Activated CD8-positive, alpha-beta memory T cell treated with anti-CD3 and anti-CD28 coated beads for 4 hours (primary cell): Measurements from ENCODE around the gene ASCL3.
"Not testable (repeated sequence)": the region's sequence is repeated elsewhere in the genome, so short reads cannot be mapped to it uniquely, and the experiment has no call there.

Source experiments
- DNase-seq, 2 donors: peaks; one replicate each; pipeline ENCODE4 v3.0.0-alpha.2; 2020; ENCODE audit warnings: low read depth in 2 of 2

The ASCL3 gene, protein sequence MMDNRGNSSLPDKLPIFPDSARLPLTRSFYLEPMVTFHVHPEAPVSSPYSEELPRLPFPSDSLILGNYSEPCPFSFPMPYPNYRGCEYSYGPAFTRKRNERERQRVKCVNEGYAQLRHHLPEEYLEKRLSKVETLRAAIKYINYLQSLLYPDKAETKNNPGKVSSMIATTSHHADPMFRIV

DNA sequence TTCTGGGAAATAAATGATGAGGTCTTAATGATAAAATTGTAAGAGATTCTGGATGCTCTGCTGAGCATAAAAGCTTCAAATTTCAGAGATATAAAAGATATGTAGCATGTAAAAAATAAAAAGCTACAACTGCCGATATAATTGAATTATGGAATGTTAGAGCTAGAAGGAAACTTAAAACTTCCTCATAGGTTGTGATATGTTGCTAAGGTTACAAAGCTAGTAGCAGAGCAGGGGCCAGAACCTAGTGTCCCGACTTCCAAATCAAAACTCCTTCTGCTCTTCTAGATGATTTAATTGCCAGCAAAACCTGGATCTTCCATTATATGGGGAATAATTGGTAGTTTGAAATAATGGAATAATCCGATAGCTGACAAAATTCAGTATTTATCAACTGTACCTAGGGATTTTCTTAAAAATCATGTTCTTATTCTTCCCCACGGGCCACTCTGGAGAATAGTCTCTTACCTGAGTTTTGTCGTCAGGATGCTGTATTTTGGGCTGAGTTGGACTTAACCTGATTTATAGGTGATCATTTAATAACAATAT lies at the start of gene ASCL3:
ASCL3 (minus strand) TSS at position 499 of the 549 bp plus-strand sequence. CDS start 4,855 bp downstream, outside the sequence.
- DNase-seq: no peak

DNA sequence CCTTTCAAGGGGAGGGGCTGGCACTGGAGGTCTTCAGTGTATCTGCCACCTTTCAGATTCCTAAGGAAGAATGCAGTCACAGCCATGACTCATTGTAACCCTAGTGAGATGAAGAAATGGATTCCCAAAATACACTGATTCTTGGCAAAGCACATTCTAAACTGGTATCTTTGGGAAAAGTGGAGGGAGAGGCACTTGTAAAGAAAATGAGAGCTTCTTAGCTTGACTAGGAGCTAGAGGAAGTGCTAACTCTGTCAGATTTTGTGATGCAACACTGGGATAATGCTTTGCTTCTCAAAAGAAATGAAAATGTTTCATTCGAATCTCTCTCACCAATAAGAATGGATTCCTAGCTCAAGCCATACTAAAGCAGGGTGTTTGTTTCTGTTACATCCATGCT lies 46.6 kb upstream of the ASCL3 start:
- no peak for DNase-seq

DNA sequence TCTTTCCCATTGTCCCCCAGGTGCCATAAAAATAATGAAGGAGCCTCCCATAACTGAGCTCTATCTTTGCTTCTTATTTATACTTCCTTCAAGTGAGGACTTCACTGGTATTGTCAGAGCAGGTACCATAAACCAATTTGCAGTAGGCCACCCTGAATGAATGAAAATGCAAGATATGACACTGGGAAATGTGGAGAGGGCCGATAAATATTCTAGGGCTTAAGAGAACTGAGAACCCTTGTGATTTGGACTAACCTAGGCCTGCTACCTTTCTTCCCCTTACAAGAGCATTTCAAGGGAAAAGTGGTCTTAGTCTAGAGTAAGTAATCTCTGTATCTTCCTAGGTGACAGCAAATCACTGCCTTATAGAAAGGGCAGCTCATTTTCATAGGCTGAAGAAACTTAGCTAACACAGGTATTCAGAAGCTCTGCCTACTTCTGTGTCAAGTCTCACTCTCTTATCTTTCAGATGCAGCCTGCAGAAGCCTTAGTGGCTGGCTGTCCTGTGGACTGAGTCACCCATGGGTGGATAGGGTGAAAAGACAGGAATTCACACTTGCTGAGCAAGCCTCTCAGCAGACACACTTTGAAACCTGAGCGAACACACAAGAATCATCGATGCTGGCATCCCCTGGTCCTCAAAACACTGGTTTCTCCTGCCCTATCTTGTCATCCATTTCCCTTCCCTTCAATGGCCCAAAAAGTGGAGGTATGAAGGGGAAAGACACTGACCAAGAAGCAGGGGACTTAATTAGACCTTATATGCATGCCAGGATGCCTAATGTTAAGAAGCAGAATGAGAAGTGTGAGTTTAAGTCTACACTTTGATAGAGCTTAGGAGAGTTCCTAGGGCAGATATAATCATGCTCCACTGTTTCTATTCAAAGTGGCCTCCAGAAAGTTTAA lies 45.8 kb upstream of the ASCL3 start:
- DNase-seq: no peak

DNA sequence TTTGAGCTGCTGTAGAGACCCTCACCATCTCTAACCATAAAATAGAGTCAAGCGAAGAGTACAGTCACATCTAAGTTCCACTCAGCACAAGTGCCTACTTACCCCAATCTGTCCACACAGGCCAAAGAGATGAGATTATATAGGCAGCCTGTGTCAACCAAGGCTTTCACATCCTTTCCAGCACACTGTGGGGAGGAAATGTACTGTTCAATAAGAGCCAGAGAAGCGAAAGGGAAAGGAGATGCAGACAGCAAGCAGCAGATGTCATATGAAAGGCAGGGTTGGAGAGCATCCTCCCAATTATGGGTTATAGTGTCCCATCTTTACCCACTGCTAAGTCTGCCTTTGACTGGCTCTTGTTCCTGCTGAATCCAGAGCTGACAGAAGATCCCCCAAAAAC lies 44.6 kb upstream of the ASCL3 start:
- no peak for DNase-seq

DNA sequence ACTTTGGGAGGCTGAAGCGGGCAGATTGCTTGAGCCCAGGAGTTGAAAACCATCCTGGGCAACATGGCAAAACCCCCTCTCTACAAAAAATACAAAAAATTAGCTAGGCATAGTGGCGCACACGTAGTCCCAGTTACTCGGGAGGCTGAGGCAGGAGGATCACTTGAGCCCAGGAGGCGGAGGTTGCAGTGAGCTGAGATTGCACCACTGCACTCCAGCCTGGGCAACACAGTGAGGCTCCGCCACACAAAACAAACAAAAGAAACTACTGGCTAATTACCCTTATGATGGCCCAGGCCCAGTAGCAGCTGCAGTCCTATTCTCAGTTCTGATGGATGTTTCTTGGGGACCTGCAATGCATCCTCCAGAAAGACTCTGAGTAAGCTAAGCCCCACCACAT lies 44.0 kb upstream of the ASCL3 start:
- not testable (repeated sequence) for DNase-seq

DNA sequence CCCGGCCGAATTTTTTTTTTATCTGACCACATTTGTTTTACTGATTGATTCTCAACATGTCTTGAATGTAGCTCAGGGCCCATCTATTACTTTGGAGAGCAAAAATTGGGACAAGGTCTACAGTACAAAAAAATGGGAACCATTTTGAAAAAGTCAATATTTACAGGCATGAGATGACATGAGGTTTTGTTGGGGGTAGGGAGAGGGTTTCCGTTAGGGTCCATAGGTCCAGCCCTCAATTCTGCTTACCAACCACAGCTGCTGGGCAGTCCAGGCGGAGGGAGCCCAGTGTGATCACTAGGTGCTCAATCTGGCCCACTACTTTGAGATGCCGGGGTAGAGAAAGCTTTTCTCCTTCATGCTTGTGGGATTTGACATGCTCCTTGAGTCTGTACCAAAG lies 42.6 kb upstream of the ASCL3 start:
- no peak for DNase-seq

DNA sequence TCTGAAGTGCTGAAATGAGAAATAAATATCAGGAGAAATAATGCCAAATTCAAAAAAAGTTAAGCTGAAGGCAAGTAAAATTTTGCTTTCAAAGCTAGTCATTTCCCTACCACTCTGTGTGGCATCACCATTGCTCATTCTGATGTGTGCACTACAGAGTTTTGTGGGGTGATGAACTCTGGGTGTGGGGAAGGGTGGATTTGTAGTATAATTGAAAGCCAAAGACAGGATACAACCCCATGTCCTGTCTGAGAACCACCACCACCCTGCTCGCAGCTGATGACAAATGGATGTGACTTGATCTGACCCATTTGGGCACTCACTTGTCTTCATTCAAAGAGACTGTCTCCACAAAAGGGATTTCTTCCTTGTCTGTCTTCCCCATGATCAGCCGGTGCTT lies 40.7 kb upstream of the ASCL3 start:
- no peak for DNase-seq

DNA sequence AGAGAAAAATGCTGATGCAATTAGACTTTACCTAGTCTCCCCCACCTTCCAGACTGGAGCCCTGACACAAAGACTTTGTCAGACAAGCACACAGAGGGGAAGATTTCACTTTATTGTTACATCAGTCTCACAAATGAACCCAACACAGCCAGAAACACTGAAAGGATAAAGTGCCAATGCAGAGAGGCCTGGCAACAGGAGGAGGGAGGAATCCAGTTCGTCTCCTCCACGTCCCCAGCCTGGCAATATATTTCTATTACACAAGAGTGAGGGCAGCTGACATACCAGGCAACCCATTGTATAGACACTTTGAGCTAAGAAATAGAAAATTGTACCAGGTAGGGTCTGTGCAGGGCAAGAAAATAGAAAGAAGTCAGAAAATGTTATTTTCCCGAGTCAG lies 37.7 kb upstream of the ASCL3 start:
- no peak for DNase-seq

DNA sequence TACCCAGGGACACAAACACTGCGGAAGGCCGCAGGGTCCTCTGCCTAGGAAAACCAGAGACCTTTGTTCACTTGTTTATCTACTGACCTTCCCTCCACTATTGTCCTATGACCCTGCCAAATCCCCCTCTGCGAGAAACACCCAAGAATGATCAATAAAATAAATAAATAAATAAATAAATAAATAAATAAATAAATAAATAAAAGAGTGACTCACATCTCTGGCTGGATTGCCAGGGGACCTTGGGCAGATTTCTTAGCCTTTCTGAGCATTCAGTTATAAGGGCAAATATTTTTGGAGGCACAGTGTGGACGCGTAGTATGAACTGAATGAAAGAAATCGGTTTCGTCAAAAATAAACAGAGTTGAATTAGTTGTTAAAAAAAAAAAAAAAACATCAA lies 36.5 kb upstream of the ASCL3 start:
- DNase-seq: not testable (repeated sequence)

DNA sequence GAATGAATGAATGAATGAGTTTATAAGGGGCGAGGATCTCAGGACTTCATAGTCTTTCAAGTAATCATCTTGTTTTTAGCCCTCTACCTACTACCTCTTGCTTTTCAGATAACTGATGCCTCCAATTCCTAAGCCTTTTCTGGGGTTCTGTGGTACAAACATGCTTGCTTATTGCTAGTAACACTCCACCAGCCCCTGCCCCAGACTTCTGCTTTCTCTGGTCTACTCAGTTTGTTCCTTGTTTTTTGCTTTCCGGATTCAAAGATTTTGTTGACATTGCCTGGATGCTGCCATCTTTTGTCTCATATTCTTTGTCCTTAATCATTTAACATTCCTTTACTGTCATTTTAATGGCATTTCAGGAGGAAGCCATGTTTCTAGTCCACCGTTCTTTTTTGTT lies 30.3 kb upstream of the ASCL3 start:
- DNase-seq: no peak

DNA sequence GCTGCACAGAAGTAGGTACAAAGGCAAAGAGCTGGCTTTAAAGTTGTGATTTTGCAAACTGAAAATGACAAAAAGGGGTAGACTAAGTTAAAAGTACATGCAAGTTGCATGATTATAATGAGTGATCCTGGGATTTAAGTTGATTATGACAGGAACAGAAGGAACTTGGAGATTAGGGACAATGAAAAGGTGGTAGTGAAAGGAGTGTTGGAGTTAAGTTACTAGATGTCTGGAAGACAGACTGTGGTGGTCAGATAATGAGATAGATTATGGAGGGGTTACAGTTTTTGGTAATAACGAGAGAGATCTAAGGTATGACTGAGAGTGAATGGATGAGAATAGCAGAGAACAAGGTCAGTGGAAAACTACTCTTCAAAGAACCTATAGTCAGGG lies 29.1 kb upstream of the ASCL3 start:
- DNase-seq: no peak

DNA sequence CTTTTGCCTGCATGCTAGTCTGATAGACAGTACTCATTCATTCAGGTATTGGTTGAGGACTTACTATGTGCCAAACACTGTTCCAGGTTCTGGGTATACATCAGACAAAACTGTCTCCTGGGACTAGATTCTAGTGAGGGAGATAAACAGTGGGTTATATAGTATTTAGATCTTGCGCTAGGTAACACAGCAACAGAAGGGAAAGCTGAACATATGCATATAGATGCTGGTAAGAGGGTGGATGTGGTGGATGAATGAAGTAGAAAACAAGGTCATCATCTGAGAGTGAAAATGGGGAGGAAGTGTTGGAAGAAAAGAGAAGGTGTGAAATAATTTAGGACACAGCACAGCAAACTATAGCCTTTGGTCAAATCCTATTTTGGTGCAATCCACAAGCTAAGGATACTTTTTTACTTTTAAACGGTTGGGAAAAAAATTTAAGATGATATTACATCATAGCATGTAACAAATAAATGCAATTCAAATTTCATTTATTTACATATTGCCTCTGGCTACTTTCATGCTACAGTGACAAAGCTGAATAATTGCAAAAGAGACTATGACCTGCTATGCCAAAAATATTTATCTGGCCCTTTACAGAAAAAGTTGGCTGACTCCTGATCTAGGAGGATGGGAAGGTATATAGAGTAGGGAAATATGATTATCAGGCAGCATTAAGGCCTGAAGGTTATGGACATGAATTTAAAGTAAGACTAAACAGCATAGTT lies 28.5 kb upstream of the ASCL3 start:
- DNase-seq: no peak

DNA sequence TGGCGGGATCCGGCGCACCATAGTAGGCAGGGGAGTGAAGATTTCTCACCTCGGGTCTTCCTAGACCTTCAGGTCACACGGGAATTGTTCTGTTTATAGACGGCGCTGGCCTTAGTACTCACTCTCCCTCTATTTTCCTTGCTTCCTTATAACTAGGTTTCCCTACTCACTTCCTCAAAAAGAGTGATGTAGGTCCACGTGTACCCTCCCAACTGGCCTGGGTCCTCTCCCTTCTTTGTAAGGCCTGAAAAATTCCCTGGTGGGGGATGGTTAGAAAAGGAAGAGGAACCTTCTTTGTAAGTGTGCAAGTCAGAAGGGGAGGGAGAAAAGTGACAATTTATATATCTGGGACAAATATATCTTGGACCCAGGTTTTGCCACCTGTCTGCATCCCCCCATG lies 24.4 kb upstream of the ASCL3 start:
- DNase-seq: no peak

DNA sequence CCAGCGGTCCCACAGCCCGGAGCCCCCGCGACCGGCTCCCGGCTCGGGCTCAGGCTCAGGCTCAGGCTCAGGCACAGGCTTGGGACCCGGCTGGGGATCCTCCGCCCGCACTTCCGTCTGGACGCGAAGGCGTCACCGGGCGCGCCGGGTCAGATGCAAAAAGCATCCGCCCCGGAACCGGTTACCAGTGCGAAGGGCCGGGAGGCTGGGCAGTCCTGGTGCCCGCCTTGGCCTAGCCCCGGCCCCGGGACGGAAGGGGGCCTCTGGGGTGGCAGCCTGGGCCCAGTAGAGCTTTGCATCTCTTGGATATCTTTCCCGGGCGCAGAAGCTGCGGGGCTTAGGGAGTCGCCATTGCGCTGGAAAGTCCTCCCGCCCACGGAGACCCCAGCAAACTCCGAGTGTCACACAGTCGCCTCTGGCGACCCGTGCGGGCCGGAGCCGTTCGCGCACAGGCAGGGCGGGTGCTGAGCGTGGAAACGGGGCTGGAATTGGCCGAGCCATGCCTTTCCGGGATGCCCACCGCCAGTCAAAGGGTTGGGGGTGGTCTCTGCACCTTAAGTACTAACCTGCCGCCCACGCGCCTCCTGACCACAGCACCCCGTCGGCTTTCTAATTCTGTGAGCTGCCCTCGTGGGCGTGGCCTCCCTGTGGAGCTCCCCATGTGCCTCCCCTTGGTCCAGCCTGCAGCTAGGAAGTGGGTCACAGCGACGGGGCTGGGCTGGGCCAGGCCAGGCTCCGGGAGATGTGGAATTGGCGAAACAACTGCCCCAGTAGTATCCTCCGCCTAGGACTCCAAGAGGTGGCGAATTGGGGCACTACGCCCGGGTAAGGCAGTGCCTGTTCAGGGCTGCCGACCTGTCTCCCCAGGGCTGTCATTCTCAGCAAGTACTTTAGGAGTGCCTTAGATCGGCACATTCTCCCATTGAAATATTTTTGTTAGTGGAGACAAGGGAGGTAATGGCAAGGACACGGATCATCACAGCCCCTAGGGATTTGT lies 21.8 kb upstream of the ASCL3 start, which contains the start of gene TMEM9B:
TMEM9B (minus strand) TSS at position 119 of the 997 bp plus-strand sequence. CDS start 129 bp downstream, outside the sequence.
- peak; percentile 51 to 54 for DNase-seq

DNA sequence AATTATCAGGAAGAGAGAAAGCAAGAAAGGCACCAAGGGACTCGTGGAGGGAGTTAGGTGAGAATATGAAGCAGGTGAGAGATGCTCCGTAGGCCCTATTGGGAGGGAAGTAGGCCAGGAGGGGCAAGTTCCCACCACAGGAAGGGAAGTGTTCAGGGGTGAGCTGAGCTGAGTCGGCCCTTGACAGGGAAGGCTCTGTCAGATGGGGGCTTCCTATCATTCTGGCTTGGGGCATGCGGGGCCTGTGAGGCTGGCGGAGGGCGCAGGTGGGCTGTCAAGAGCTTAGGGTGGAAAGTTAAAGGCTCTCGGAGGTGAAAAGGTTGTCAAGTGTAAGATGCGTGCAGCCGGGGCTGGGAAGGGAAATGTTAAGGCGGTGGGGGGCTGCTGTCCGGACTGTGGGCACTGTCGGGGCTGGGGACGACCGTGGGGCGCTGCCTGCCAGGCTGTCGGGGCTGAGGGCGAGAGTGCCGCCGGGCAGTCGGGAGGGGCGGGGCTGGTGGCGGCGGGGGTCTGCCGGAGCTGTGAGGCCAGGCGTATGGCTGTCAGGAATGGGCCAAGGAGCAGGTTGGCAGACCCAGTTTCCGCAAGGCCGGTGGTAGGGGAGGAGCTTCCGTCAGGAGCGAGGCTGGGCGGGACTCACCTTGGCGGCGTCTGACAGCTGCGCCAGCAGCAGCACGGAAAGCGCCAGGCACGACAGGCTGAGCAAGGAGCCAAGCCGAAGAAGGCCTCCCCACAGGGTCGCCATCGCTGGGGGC lies 20.9 kb upstream of the ASCL3 start:
- peak; percentile 49 to 64 for DNase-seq

DNA sequence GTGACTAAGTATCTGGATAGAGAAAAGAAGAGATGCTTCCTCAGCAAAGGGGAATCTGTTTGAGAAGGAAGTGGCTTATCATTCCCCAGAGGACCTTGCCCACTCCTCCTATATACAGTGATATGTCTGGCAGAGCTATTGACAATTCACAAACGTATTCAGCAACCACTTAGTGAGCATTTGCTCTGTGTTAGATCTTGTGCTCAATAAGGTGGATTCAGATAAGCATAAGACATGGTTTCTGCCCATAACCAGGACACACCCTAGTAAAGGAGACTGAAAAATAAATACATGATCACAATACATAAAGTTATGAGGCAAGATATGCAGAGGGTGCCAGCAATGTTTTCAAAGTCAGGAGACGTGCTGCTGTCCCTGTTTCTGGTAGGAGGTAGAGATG lies 20.0 kb upstream of the ASCL3 start:
- DNase-seq: no peak

DNA sequence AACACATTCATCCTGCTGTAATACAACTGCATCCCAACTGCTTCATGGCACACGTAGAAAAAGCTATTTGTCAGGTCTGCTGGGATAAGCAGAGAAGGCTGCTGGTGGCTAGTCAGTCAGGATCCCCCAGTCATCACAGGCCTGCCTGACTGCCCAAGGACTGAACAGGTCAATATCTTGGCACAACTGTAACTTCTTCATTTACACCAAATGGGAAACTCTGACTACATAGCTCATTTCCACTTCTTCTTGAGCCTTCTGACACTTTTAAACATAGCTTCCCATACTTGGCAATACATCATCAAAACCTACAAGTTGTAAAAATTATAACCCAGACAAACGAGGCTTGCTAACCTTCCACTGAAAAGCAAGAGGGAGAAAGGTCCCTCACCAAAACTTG lies 18.6 kb upstream of the ASCL3 start:
- DNase-seq: no peak

DNA sequence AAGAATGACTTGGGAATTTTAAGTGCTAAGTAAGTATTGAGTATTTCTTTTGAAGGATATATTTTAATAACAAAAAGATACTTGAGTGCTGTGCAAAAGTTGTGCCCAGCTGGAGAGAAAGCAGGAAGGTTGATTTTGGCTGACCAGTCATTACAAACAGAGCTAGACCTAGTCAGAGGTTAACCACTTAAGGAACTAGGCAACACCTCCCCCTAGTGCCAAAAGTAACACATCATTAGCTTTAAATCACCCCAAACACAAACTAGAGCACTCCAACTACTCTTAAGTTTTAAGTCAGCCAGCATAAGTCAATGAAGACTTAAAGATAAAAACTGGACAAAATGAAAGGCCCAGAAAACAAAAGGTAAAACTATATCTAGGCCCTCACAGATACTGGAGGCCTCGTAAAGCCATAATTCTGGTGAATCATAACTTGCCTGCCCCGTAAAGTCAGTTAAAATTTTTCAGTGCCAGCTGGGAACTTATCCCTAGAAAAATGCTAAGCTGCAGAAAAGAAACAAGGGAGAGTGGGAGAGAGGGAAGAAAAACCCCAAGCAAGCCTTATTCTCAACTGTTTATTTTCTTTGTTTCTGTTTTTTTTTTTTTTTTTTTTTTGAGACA lies 16.8 kb upstream of the ASCL3 start:
- no peak for DNase-seq

DNA sequence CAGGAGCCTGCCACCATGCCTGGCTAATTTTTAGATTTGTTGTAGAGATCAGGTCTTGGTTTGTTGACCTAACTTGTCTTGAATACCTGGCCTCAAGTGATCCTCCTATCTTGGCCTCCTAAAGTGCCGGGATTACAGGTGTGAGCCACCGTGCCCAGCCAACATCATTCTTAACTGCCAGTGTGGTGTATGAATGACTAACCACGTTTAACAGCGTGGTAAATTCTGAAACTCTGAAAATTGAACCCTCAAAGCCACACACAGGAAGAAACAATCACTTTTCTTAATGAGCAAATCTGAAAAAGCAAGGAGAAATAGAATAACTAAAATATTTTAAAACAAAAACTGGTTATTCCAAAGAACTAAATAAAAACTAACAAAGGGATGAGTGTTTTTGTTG lies 14.0 kb upstream of the ASCL3 start:
- DNase-seq: no peak

DNA sequence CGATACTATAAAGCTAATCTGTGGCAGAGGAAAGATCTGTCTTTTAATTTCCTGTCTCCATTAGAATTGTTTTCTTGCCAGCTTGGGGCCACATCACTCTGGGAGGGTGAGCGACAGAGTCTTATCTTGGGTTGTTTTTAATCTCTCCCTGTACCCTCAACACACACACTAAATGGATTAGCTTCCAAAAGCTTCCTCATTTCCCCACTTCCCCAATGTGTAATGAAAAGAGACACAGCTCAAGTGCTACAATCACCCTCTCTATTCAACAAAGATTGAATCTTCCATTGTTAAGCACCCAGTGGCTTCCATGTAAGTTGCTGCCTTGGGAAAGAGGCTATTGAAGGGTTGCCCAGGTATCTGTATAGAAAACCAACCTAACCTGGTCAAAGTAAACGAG lies 6.1 kb upstream of the ASCL3 start:
- no peak for DNase-seq
